ENCODE measurements around the gene UGCG. TPM values are rescaled to one million over a fixed set of nuclear protein-coding genes. Genes with fewer than 3 reads are reported as not detected.

The UGCG gene
- total and polyA plus RNA-seq, 2 donors (not counting 1 experiment from before 2014, with no cell fraction given): 23.9 to 53.5 TPM

- Histone ChIP-seq H3K9me3 (ENCODE audit: control extremely low read depth in 1 of 3, control insufficient read depth in 2 of 3, insufficient read depth in 1 of 3, low read length in 2 of 3) (no peaks in the 10 kb centered on the region), H2AFZ (ENCODE audit: insufficient read depth, low read depth, low read length, poor library complexity, severe bottlenecking) (no peak overlapping the region), H3K9ac (ENCODE audit: low read length) (no peak overlapping the region), H3K4me2 (replicated peaks; ENCODE audit: low read depth, low read length, poor library complexity, severe bottlenecking) (no peak overlapping the region), H3K36me3 (replicated peaks in 1 of 2; ENCODE audit: control extremely low read depth in 1 of 2, control insufficient read depth in 1 of 2, extremely low read depth in 1 of 2, insufficient read depth in 2 of 2, low read length in 1 of 2) (peaks cover 8 to 51% of the 10 kb centered on the region in 2 experiments), H4K20me1 (ENCODE audit: control insufficient read depth, insufficient read depth, low read length, poor library complexity, severe bottlenecking) (peaks cover 50% of the 10 kb centered on the region), H3K79me2 (ENCODE audit: control insufficient read depth, insufficient read depth, low read length) (peaks cover 72% of the 10 kb centered on the region), H3K27ac (ENCODE audit: low read length in 2 of 2) (peak overlapping the region in 1 of 2 donors; percentile 16), H3K27me3 (replicated peaks in 1 of 4; ENCODE audit: control extremely low read depth in 1 of 4, control insufficient read depth in 3 of 4, insufficient read depth in 4 of 4, low read length in 3 of 4) (no peaks in the 10 kb centered on the region), H3K4me1 (ENCODE audit: control insufficient read depth in 2 of 2, insufficient read depth in 2 of 2, low read length in 2 of 2) (peaks cover 32 to 40% of the 10 kb centered on the region in 2 donors), H3K4me3 (ENCODE audit: control extremely low read depth in 1 of 5, extremely low read depth in 1 of 5, insufficient read depth in 1 of 5, low read depth in 2 of 5, low read length in 4 of 5) (no peak overlapping the region)
- H3K4me1 Mint-ChIP-seq: peaks cover 53% of the 10 kb centered on the region
- H3K4me3 Mint-ChIP-seq: no peak overlapping the region
- peak overlapping the region; percentile 37 for H3K27ac Mint-ChIP-seq
- ChIA-PET CTCF (interaction anchor here (0.8 to 1.8 kb wide), 4 partner anchors 7 to 153 kb away, joined by 3 to 12 read pairs (median 4); no protein-coding TSS in a partner anchor), POLR2A (no interaction called here)
- H3K27me3 Mint-ChIP-seq: no peaks in the 10 kb centered on the region
- ATAC-seq (ENCODE audit: low read depth): no peak
- TF ChIP-seq EZH2 (IDR thresholded peaks at IDR 0.05; ENCODE audit: borderline replicate concordance, insufficient read depth, low read depth, low read length, poor library complexity, severe bottlenecking) (no peak), CTCF (IDR thresholded peaks at IDR 0.05) (no peak)
- intact Hi-C loops (cut with micrococcal nuclease): loop anchor here (10.0 kb wide), 1 partner anchor 412 kb away; the partner anchor contains the start of gene PTBP3
- DNase-seq: no peak
- H3K9me3 Mint-ChIP-seq (ENCODE audit: insufficient read depth): no peaks in the 10 kb centered on the region
Observed at GRCh38 chr9:111922324-111923013, 25.9 kb downstream of the UGCG start.

- Mint-ChIP-seq H3K9me3 (ENCODE audit: insufficient read depth) (no peaks in the 10 kb centered on the region), H3K27ac (peak overlapping the region; percentile 15), H3K4me3 (no peak overlapping the region), H3K4me1 (peaks cover 52% of the 10 kb centered on the region), H3K27me3 (no peaks in the 10 kb centered on the region)
- Histone ChIP-seq H3K4me3 (ENCODE audit: control extremely low read depth in 1 of 5, extremely low read depth in 1 of 5, insufficient read depth in 1 of 5, low read depth in 2 of 5, low read length in 4 of 5) (no peak overlapping the region), H3K36me3 (replicated peaks in 1 of 2; ENCODE audit: control extremely low read depth in 1 of 2, control insufficient read depth in 1 of 2, extremely low read depth in 1 of 2, insufficient read depth in 2 of 2, low read length in 1 of 2) (peaks cover 10 to 53% of the 10 kb centered on the region in 2 experiments), H3K9ac (ENCODE audit: low read length) (no peak overlapping the region), H3K9me3 (ENCODE audit: control extremely low read depth in 1 of 3, control insufficient read depth in 2 of 3, insufficient read depth in 1 of 3, low read length in 2 of 3) (no peaks in the 10 kb centered on the region), H3K4me2 (replicated peaks; ENCODE audit: low read depth, low read length, poor library complexity, severe bottlenecking) (no peak overlapping the region), H3K27ac (ENCODE audit: low read length in 2 of 2) (no peak overlapping the region), H2AFZ (ENCODE audit: insufficient read depth, low read depth, low read length, poor library complexity, severe bottlenecking) (no peak overlapping the region), H4K20me1 (ENCODE audit: control insufficient read depth, insufficient read depth, low read length, poor library complexity, severe bottlenecking) (peaks cover 40% of the 10 kb centered on the region), H3K79me2 (ENCODE audit: control insufficient read depth, insufficient read depth, low read length) (peaks cover 66% of the 10 kb centered on the region), H3K27me3 (replicated peaks in 1 of 4; ENCODE audit: control extremely low read depth in 1 of 4, control insufficient read depth in 3 of 4, insufficient read depth in 4 of 4, low read length in 3 of 4) (no peaks in the 10 kb centered on the region), H3K4me1 (ENCODE audit: control insufficient read depth in 2 of 2, insufficient read depth in 2 of 2, low read length in 2 of 2) (peaks cover 30 to 41% of the 10 kb centered on the region in 2 donors)
- no peak for ATAC-seq (ENCODE audit: low read depth)
- ChIA-PET CTCF (interaction anchor here (1.0 to 1.8 kb wide), 4 partner anchors 9 to 150 kb away, joined by 3 to 12 read pairs (median 4); no protein-coding TSS in a partner anchor), POLR2A (no interaction called here)
- TF ChIP-seq CTCF (IDR thresholded peaks at IDR 0.05) (no peak), EZH2 (IDR thresholded peaks at IDR 0.05; ENCODE audit: borderline replicate concordance, insufficient read depth, low read depth, low read length, poor library complexity, severe bottlenecking) (no peak)
- intact Hi-C loops (cut with micrococcal nuclease): loop anchor here (10.0 kb wide), 1 partner anchor 411 kb away; the partner anchor contains the start of gene PTBP3
- no peak for DNase-seq
Observed at GRCh38 chr9:111924281-111924680, 27.7 kb downstream of the UGCG start.

All from B cell (primary cell).